Chondrocyte (in vitro differentiated cells): ENCODE measurements around the gene UNC80. TPM values are rescaled to one million over a fixed set of nuclear protein-coding genes. Genes with fewer than 3 reads are reported as not detected.

Experiments
- DNase-seq: peaks from one replicate; pipeline ENCODE4 v3.0.0; 2021; ENCODE audit warnings: mixed read lengths, low spot score
- H3K27ac Mint-ChIP-seq: one replicate; pipeline ENCODE4 v1.8.0; 2021; ENCODE audit warnings: mild to moderate bottlenecking, moderate library complexity, mixed read lengths; ENCODE audit not compliant: unreplicated experiment
- H3K27me3 Mint-ChIP-seq: 2 replicates; pipeline ENCODE4 v1.8.0; 2021; ENCODE audit warnings: low read depth, mixed read lengths
- H3K36me3 Mint-ChIP-seq: 2 replicates; pipeline ENCODE4 v1.8.0; 2021; ENCODE audit warnings: low read depth, mixed read lengths
- H3K4me1 Mint-ChIP-seq: 2 replicates; pipeline ENCODE4 v1.8.0; 2021; ENCODE audit warnings: low read depth, mild to moderate bottlenecking, mixed read lengths
- H3K4me3 Mint-ChIP-seq: one replicate; pipeline ENCODE4 v1.8.0; 2021; ENCODE audit warnings: mild to moderate bottlenecking, moderate library complexity, mixed read lengths; ENCODE audit not compliant: unreplicated experiment
- H3K9me3 Mint-ChIP-seq: 2 replicates; pipeline ENCODE4 v1.8.0; 2021; ENCODE audit warnings: low read depth, mixed read lengths
- CTCF ChIP-seq: fragments of 200-600 bp; sonication (generic); IDR thresholded peaks from 2 replicates; pipeline ENCODE4 v1.5.0; 2021; ENCODE audit warnings: antibody characterized with exemption, mild to moderate bottlenecking, moderate library complexity
- total RNA-seq: library from RNA; stranded (reverse); gene quantifications from 3 replicates; pipeline ENCODE4 v1.2.1, GENCODE V29; 2021

UNC80 gene
- total RNA-seq, 1 donor from 2014 or later, result 0.02 TPM

- TF ChIP-seq CTCF, result no peak
- Mint-ChIP-seq H3K27ac (no peak overlapping the region), H3K4me3 (no peak overlapping the region), H3K36me3 (no peaks in the 10 kb centered on the region), H3K4me1 (no peaks in the 10 kb centered on the region), H3K27me3 (peaks cover 21% of the 10 kb centered on the region), H3K9me3 (peaks cover 2% of the 10 kb centered on the region)
- no peak for DNase-seq
These were observed 50.2 kb downstream of the UNC80 start for GRCh38 chr2:209821806-209822205.

- Mint-ChIP-seq H3K4me1 (no peaks in the 10 kb centered on the region), H3K27ac (no peak overlapping the region), H3K36me3 (no peaks in the 10 kb centered on the region), H3K4me3 (no peak overlapping the region), H3K9me3 (peaks cover 2% of the 10 kb centered on the region), H3K27me3 (peaks cover 14% of the 10 kb centered on the region)
- DNase-seq, result no peak
- TF ChIP-seq CTCF, result no peak
These were observed 51.9 kb downstream of the UNC80 start for GRCh38 chr2:209823484-209823883.

GRCh38 chr2:209824391-209824790 lies 52.8 kb downstream of the UNC80 start:
- DNase-seq, result no peak
- Mint-ChIP-seq H3K36me3 (no peaks in the 10 kb centered on the region), H3K4me1 (no peaks in the 10 kb centered on the region), H3K27me3 (peaks cover 12% of the 10 kb centered on the region), H3K27ac (no peak overlapping the region), H3K4me3 (no peak overlapping the region), H3K9me3 (peaks cover 2% of the 10 kb centered on the region)
- no peak for TF ChIP-seq CTCF

GRCh38 chr2:209830722-209831465 lies 59.3 kb downstream of the UNC80 start:
- no peaks in the 10 kb centered on the region for H3K4me1 Mint-ChIP-seq

GRCh38 chr2:209834767-209835166 lies 63.1 kb downstream of the UNC80 start:
- no peak for DNase-seq
- Mint-ChIP-seq H3K9me3 (no peaks in the 10 kb centered on the region), H3K27me3 (peaks cover 10% of the 10 kb centered on the region), H3K36me3 (no peaks in the 10 kb centered on the region), H3K27ac (no peak overlapping the region), H3K4me3 (no peak overlapping the region), H3K4me1 (no peaks in the 10 kb centered on the region)
- TF ChIP-seq CTCF, result no peak

More at GRCh38 chr2:209830722-209831465, 59.3 kb downstream of the UNC80 start:
- Mint-ChIP-seq H3K27ac (no peak overlapping the region), H3K36me3 (no peaks in the 10 kb centered on the region), H3K9me3 (no peaks in the 10 kb centered on the region), H3K4me3 (no peak overlapping the region), H3K27me3 (peaks cover 12% of the 10 kb centered on the region)
- no peak for TF ChIP-seq CTCF
- no peak for DNase-seq
